Upper lobe of right lung (tissue), 1 donor: Measurements from ENCODE around the gene GRIN3B. TPM values are rescaled to one million over a fixed set of nuclear protein-coding genes. Genes with fewer than 3 reads are reported as not detected.

Experiments
- ATAC-seq: fragments of 200-7000 bp; cut with Tn5 transposase; one replicate; pipeline ENCODE4 v1.9.1; 2020; ENCODE audit warnings: mild to moderate bottlenecking, moderate library complexity
- DNase-seq: peaks from one replicate; pipeline ENCODE4 v3.0.0-alpha.2; 2020
- H3K27ac ChIP-seq: fragments of 200-600 bp; one replicate; pipeline ENCODE4 v1.8.0; 2022
- H3K27me3 ChIP-seq: fragments of 200-600 bp; one replicate; pipeline ENCODE4 v1.8.0; 2022; ENCODE audit warnings: mild to moderate bottlenecking
- H3K36me3 ChIP-seq: fragments of 200-600 bp; one replicate; pipeline ENCODE4 v1.8.0; 2022
- H3K4me1 ChIP-seq: fragments of 200-600 bp; one replicate; pipeline ENCODE4 v1.8.0; 2022
- H3K4me3 ChIP-seq: fragments of 200-600 bp; one replicate; pipeline ENCODE4 v1.8.0; 2022; ENCODE audit warnings: mild to moderate bottlenecking
- H3K9me3 ChIP-seq: fragments of 200-600 bp; one replicate; pipeline ENCODE4 v1.8.0; 2022
- CTCF ChIP-seq: fragments of 200-600 bp; IDR thresholded peaks from one replicate; pipeline ENCODE4 v1.8.0; 2022; ENCODE audit warnings: antibody characterized with exemption
- intact Hi-C: fragments of 100-400 bp; cut with DNase I; formaldehyde crosslinking; loops from one replicate; pipeline ENCODE4 v1.11.0; 2022
- total RNA-seq: library from RNA; stranded (reverse); fragmentation: NEBNext Ultra II Directional; extraction: Animal tissue kit (Norgen Biotek cat#: 25700); gene quantifications from one replicate; pipeline ENCODE4 v1.2.1, GENCODE V29; 2021
- donor health status: DM: no; HTN: yes; CAD: no; lungs with severe emphysema.

The GRIN3B gene
- total RNA-seq, 1 donor from 2014 or later = not detected

GRCh38 chr19:1013218-1013617 lies 13.0 kb downstream of the GRIN3B start:
- peaks cover 26% of the 10 kb centered on the region for H3K4me1 ChIP-seq
- intact Hi-C loops = no loop called here
- ATAC-seq (no peak), DNase-seq (no peak)
- H3K4me3 ChIP-seq = no peak overlapping the region
- no peaks in the 10 kb centered on the region for H3K27me3 ChIP-seq
- no peak for TF ChIP-seq CTCF
- no peaks in the 10 kb centered on the region for H3K9me3 ChIP-seq
- H3K36me3 ChIP-seq = peaks cover 52% of the 10 kb centered on the region
- no peak overlapping the region for H3K27ac ChIP-seq

GRCh38 chr19:1014161-1015060 lies 14.2 kb downstream of the GRIN3B start:
- no peaks in the 10 kb centered on the region for H3K9me3 ChIP-seq
- no peak for TF ChIP-seq CTCF
- H3K4me3 ChIP-seq = no peak overlapping the region
- peaks cover 38% of the 10 kb centered on the region for H3K4me1 ChIP-seq
- peaks cover 50% of the 10 kb centered on the region for H3K36me3 ChIP-seq
- no peaks in the 10 kb centered on the region for H3K27me3 ChIP-seq
- ATAC-seq (no peak), DNase-seq (no peak)
- H3K27ac ChIP-seq = no peak overlapping the region
- intact Hi-C loops = no loop called here

GRCh38 chr19:1015061-1015781 lies 15.0 kb downstream of the GRIN3B start:
- TF ChIP-seq CTCF = no peak
- H3K27ac ChIP-seq = no peak overlapping the region
- DNase-seq (no peak), ATAC-seq (no peak)
- no peaks in the 10 kb centered on the region for H3K27me3 ChIP-seq
- intact Hi-C loops = no loop called here
- no peaks in the 10 kb centered on the region for H3K9me3 ChIP-seq
- peaks cover 42% of the 10 kb centered on the region for H3K4me1 ChIP-seq
- no peak overlapping the region for H3K4me3 ChIP-seq
- peaks cover 42% of the 10 kb centered on the region for H3K36me3 ChIP-seq

GRCh38 chr19:1015782-1016646 lies 15.8 kb downstream of the GRIN3B start:
- peaks cover 34% of the 10 kb centered on the region for H3K36me3 ChIP-seq
- DNase-seq (no peak), ATAC-seq (no peak)
- no peak for TF ChIP-seq CTCF
- H3K27me3 ChIP-seq = no peaks in the 10 kb centered on the region
- peaks cover 42% of the 10 kb centered on the region for H3K4me1 ChIP-seq
- no peaks in the 10 kb centered on the region for H3K9me3 ChIP-seq
- no peak overlapping the region for H3K4me3 ChIP-seq
- intact Hi-C loops = no loop called here
- H3K27ac ChIP-seq = no peak overlapping the region

- peaks cover 42% of the 10 kb centered on the region for H3K4me1 ChIP-seq
- peaks cover 27% of the 10 kb centered on the region for H3K36me3 ChIP-seq
- no peak overlapping the region for H3K4me3 ChIP-seq
- H3K27ac ChIP-seq = peak overlapping the region; percentile 55
- no peak for TF ChIP-seq CTCF
- intact Hi-C loops = no loop called here
- no peaks in the 10 kb centered on the region for H3K9me3 ChIP-seq
- H3K27me3 ChIP-seq = no peaks in the 10 kb centered on the region
- no peak for DNase-seq
- no peak for ATAC-seq
These were observed 16.5 kb downstream of the GRIN3B start for GRCh38 chr19:1016647-1017114.
